Neural cell (in vitro differentiated cells): ENCODE data around the gene SMIM14. TPM values are rescaled to one million over a fixed set of nuclear protein-coding genes. Genes with fewer than 3 reads are reported as not detected.
A peak's percentile ranks its signal among the peaks of the same experiment; 100 is the strongest.

Experiments used
- H2AFZ ChIP-seq: fragments of 200-600, 300-800 bp; sonication (generic), shearing (Covaris generic); 2 replicates; pipeline ENCODE4 v1.6.0; 2014; ENCODE audit warnings: low read depth, mild to moderate bottlenecking, antibody characterized with exemption, low read length, moderate library complexity
- H3F3A ChIP-seq: fragments of 200-600 bp; shearing (Covaris generic); 2 replicates; pipeline ENCODE4 v1.6.1; 2016; ENCODE audit warnings: mild to moderate bottlenecking, moderate library complexity, mixed read lengths, antibody characterized with exemption, low read length; ENCODE audit not compliant: insufficient read depth, poor library complexity, severe bottlenecking
- H3K27ac ChIP-seq: fragments of 200-600, 300-800 bp; sonication (generic), shearing (Covaris generic); 2 replicates; pipeline ENCODE4 v1.5.1; 2014; ENCODE audit warnings: mild to moderate bottlenecking, low read length, moderate library complexity
- H3K27me3 ChIP-seq: fragments of 300-800, 200-600 bp; sonication (generic), shearing (Covaris generic); 2 replicates; pipeline ENCODE4 v1.6.0; 2014; ENCODE audit warnings: mild to moderate bottlenecking, low read depth, low read length, moderate library complexity; ENCODE audit not compliant: insufficient read depth
- H3K36me3 ChIP-seq: fragments of 300-800, 200-600 bp; sonication (generic), shearing (Covaris generic); 2 replicates; pipeline ENCODE4 v1.5.1; 2014; ENCODE audit warnings: mild to moderate bottlenecking, antibody characterized with exemption, low read length, moderate library complexity; ENCODE audit not compliant: insufficient read depth
- H3K4me2 ChIP-seq: fragments of 300-800, 200-600 bp; sonication (generic), shearing (Covaris generic); 2 replicates; pipeline ENCODE4 v1.6.0; 2014; ENCODE audit warnings: mild to moderate bottlenecking, low read length
- H3K4me3 ChIP-seq: fragments of 300-800, 200-600 bp; sonication (generic), shearing (Covaris generic); 2 replicates; pipeline ENCODE4 v1.5.1; 2014; ENCODE audit warnings: mild to moderate bottlenecking, low read length, moderate library complexity
- H3K79me2 ChIP-seq: fragments of 200-600 bp; shearing (Covaris generic); replicated peaks from 2 replicates; pipeline ENCODE4 v1.6.0; 2014; ENCODE audit warnings: mild to moderate bottlenecking, low read length, moderate library complexity; ENCODE audit not compliant: insufficient read depth
- H3K9ac ChIP-seq: fragments of 300-800, 200-600 bp; sonication (generic), shearing (Covaris generic); 2 replicates; pipeline ENCODE4 v1.6.1; 2016; ENCODE audit warnings: mild to moderate bottlenecking, low read length, mixed read lengths
- H3K9me2 ChIP-seq: fragments of 200-600 bp; shearing (Covaris generic); 2 replicates; pipeline ENCODE4 v1.6.1; 2016; ENCODE audit warnings: mild to moderate bottlenecking, low read length, mixed read lengths; ENCODE audit not compliant: insufficient read depth
- H3K9me3 ChIP-seq: fragments of 200-600, 300-800 bp; sonication (generic), shearing (Covaris generic); 2 replicates; pipeline ENCODE4 v1.6.1; 2016; ENCODE audit warnings: mild to moderate bottlenecking, mixed run types, low read length, moderate library complexity, mixed read lengths
- H4K20me1 ChIP-seq: fragments of 200-600 bp; shearing (Covaris generic); 2 replicates; pipeline ENCODE4 v1.6.1; 2016; ENCODE audit warnings: mild to moderate bottlenecking, mixed run types; ENCODE audit not compliant: insufficient read depth
- CTCF ChIP-seq: fragments of 450-650 bp; IDR thresholded peaks from 2 replicates; pipeline ENCODE4 v1.5.1; 2014; ENCODE audit warnings: antibody characterized with exemption, mild to moderate bottlenecking, moderate library complexity; ENCODE audit not compliant: poor library complexity, severe bottlenecking
- EP300 ChIP-seq: fragments of 450-650 bp; conservative IDR thresholded peaks from 2 replicates; pipeline ENCODE4 v1.6.1; 2014; ENCODE audit warnings: antibody characterized with exemption, mild to moderate bottlenecking, moderate library complexity; ENCODE audit not compliant: poor library complexity, severe bottlenecking
- EZH2 ChIP-seq: fragments of 200-600, 300-800 bp; shearing (Covaris generic), sonication (generic); IDR thresholded peaks from 2 replicates; pipeline ENCODE4 v1.6.1; 2014; ENCODE audit warnings: antibody characterized with exemption, low read length, borderline replicate concordance, mild to moderate bottlenecking; ENCODE audit not compliant: insufficient read depth, poor library complexity, severe bottlenecking
- MXI1 ChIP-seq: fragments of 450-650 bp; conservative IDR thresholded peaks from 2 replicates; pipeline ENCODE4 v1.6.1; 2014; ENCODE audit warnings: antibody characterized with exemption, mild to moderate bottlenecking; ENCODE audit not compliant: poor library complexity, severe bottlenecking
- POLR2AphosphoS5 ChIP-seq: IDR thresholded peaks from 2 replicates; pipeline ENCODE4 v1.6.1; 2012
- RAD21 ChIP-seq: fragments of 450-650 bp; conservative IDR thresholded peaks from 2 replicates; pipeline ENCODE4 v1.6.1; 2014; ENCODE audit warnings: antibody characterized with exemption, mild to moderate bottlenecking, moderate library complexity
- REST ChIP-seq: IDR thresholded peaks from 2 replicates; pipeline ENCODE4 v1.6.1; 2012; ENCODE audit warnings: borderline replicate concordance
- SMC3 ChIP-seq: fragments of 450-650 bp; conservative IDR thresholded peaks from 2 replicates; pipeline ENCODE4 v1.6.1; 2014; ENCODE audit warnings: antibody characterized with exemption, mild to moderate bottlenecking, moderate library complexity; ENCODE audit not compliant: poor library complexity
- TAF1 ChIP-seq: IDR thresholded peaks from 2 replicates; pipeline ENCODE4 v1.6.1; 2012; ENCODE audit warnings: low read depth
- polyA plus RNA-seq: library from polyadenylated mRNA; depleted of rRNA; stranded (reverse); fragments of >200 nt; gene quantifications from 2 replicates; pipeline ENCODE4 v1.2.3, GENCODE V29; 2014

Gene SMIM14
- polyA plus RNA-seq, 1 donor from 2014 or later: 55.6 TPM

- H3K4me3 ChIP-seq: peak within 1 kb of the TSS; percentile 96
- H3K27ac ChIP-seq: peak within 1 kb of the TSS; percentile 90
- TF ChIP-seq EZH2 (no peak), MXI1 (peak; percentile 90), RAD21 (no peak), CTCF (no peak), SMC3 (peak; percentile 46), TAF1 (no peak), POLR2AphosphoS5 (peak; percentile 89), REST (peak; percentile 51)
- peak within 1 kb of the TSS; percentile 90 for H2AFZ ChIP-seq
- H3F3A ChIP-seq: peaks cover 5% of the 10 kb centered on the region
- H3K36me3 ChIP-seq: no peaks in the 10 kb centered on the region
- H3K79me2 ChIP-seq: peaks cover 43% of the 10 kb centered on the region
- no peaks in the 10 kb centered on the region for H4K20me1 ChIP-seq
- H3K9ac ChIP-seq: peak within 1 kb of the TSS; percentile 89
- H3K9me3 ChIP-seq: peaks cover 4% of the 10 kb centered on the region
- H3K27me3 ChIP-seq: no peaks in the 10 kb centered on the region
- H3K9me2 ChIP-seq: no peaks in the 10 kb centered on the region
- peak within 1 kb of the TSS; percentile 100 for H3K4me2 ChIP-seq
Observed at GRCh38 chr4:39527296-39528060, 111.2 kb downstream of the SMIM14 start, which contains the start of gene UGDH. Gene UGDH, minus strand, starts transcription at chr4:39527439. Its CDS starts 5,927 bp downstream, at chr4:39521512.

GRCh38 chr4:39526765-39527295, 111.8 kb downstream of the SMIM14 start:
- peak overlapping the region; percentile 96 for H3K4me3 ChIP-seq
- H3K9ac ChIP-seq: peak overlapping the region; percentile 89
- peaks cover 4% of the 10 kb centered on the region for H3K9me3 ChIP-seq
- peak overlapping the region; percentile 90 for H3K27ac ChIP-seq
- H2AFZ ChIP-seq: peak overlapping the region; percentile 90
- peaks cover 43% of the 10 kb centered on the region for H3K79me2 ChIP-seq
- no peaks in the 10 kb centered on the region for H3K36me3 ChIP-seq
- no peak for TF ChIP-seq EP300
- peak; percentile 15 for TF ChIP-seq REST
- H3K9me2 ChIP-seq: no peaks in the 10 kb centered on the region
- peak overlapping the region; percentile 26 for H3K4me2 ChIP-seq
- no peaks in the 10 kb centered on the region for H4K20me1 ChIP-seq
- no peaks in the 10 kb centered on the region for H3K27me3 ChIP-seq
- H3F3A ChIP-seq: peaks cover 5% of the 10 kb centered on the region
